Right renal pelvis (tissue), 4 donors: ENCODE measurements around the gene CACNA2D1. TPM values are rescaled to one million over a fixed set of nuclear protein-coding genes. Genes with fewer than 3 reads are reported as not detected.
"Not testable (repeated sequence)": the region's sequence is repeated elsewhere in the genome, so short reads cannot be mapped to it uniquely, and the experiment has no call there.

Experiments used
- DNase-seq, 4 donors: peaks; one replicate each; pipeline ENCODE4 v3.0.0-alpha.2; 2013; ENCODE audit warnings: low read depth in 4 of 4, low spot score in 3 of 4, missing footprints in 1 of 4
- polyA plus RNA-seq, 4 donors: library from polyadenylated mRNA; unstranded; fragments of 120-200 nt; gene quantifications; one replicate each; pipeline ENCODE4 v1.2.1, GENCODE V29; 2013; ENCODE audit not compliant: insufficient read length in 4 of 4

The CACNA2D1 gene
- polyA plus RNA-seq, 4 donors, result 24.3 to 29.1 (median 26.3) TPM

DNA sequence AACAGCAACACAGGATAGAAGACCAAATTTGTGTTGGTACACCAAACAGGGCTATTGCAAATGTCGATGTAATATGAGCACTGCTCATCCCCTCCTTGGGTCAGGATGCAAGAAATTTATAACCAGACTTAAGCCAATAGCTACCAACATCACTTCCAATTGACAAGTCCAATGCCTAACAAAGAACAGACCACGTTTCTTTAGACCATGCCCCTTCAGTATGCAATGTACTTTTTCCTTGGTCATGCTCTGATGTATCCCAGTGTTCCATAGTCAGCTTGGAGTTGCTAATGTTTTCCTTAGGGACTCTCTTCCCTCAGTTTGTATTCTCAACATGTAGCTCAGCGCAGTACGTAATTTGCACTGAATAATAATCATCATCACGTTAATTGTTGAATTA lies 7.8 kb downstream of the CACNA2D1 start:
- no peak for DNase-seq

DNA sequence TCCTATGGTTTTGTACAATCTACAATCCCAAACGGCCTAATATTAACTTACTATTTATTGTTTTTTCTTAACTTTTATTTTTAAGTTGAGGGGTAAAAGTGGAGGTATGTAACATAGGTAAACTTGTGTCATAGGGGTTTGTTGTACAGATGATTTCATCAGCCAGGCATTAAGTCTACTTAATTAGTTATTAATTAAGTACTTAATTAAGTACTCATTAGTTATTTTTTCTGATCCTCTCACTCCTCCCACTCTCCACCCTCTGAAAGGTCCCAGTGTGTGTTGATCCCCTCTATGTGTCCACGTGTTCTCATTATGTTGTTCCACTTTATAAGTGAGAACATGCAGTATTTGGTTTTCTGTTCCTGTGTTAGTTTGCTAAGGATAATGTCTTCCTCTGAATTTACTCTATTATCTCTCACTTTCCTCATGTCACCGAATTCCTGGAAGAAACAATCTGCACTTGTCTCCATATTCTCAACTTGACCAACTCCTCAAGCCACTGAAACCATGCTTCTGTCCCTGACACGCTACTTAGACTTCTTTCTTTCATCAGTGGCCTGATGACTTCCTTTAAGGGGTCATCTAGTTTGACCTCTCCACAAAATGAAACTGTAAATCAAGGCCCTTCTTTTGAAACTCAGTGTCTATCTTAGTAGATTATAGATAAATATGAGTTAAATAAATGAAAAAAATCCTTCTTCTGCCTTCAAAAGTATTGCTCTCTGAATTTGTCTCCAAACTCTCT lies 9.1 kb downstream of the CACNA2D1 start:
- DNase-seq, result no peak

DNA sequence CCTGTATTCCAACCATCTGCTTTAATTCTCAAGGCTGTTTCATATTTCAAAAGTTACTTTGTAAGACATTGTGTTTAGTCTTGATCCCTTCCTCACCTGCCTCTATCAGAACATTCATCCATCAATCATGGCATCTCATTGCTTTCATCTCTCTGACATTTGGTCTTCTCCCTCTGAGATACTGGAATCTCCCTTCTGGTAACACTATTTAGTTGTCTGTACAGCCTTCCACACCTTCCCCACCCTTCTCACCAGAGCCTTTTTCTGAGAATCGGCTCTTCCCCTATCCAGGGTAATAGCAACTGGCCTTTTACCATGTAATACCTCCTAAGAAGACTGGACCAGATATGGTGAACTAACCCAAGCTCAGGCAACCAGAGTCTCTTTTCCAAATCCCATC lies 10.1 kb downstream of the CACNA2D1 start:
- no peak for DNase-seq

DNA sequence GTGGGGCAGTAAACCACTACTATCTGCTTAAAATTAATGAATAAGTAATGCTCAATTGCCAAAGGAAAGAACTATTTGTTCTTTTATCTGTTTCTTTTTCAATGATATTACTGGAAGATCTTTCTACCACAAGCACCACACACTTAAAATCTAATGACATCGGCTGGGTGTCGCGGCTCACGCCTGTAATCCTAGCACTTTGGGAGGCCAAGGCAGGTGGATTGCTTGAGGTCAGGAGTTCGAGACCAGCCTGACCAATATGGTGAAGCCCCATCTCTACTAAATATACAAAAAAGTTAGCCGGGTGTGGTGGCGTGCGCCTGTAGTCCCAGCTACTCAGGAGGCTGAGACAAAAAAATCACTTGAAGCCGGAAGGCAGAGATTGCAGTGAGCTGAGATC lies 10.8 kb downstream of the CACNA2D1 start:
- not testable (repeated sequence) for DNase-seq

DNA sequence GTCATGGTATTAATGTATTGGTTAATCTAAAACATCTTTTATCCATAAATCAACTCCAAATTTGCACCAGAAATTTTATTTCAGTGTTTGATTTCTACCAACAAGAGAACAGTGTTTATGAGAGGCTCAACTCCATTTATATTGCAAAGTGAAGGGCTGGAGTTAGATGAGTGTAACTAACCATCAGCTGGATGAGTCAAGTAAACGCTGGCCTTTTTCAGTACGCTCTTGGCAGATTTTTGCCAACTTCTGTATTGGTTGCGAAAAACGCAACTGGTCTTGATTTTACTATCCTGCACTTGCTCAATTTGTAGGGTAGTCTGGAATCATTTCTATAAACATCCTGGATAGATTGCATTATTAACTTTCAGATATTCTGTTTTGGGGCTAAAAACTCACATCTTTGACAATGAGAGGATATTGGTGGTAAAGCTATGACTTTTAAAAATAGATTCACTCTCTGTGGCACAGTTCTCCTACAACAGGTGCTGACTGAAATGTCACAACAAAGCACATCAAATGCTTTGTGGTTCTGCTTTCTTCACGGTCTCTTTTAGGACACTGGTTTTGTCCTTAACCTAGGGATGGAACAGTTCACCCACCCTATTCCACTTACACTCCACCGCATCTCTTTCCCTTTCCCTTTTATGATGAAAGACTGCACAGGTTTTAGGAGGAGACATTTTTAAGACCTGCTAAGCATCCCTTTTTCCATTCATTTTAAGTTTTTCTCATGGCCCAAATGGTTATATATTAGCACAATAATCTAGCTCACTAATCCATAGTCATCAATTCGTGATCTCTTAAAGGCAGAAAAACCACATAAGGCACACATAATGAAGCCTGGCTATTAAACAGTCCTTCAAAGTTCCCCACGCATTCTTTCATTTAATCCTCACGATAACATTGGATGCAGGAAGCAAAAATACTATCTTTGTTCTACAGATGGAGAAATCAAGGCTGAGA lies 12.8 kb downstream of the CACNA2D1 start:
- DNase-seq, result no peak

DNA sequence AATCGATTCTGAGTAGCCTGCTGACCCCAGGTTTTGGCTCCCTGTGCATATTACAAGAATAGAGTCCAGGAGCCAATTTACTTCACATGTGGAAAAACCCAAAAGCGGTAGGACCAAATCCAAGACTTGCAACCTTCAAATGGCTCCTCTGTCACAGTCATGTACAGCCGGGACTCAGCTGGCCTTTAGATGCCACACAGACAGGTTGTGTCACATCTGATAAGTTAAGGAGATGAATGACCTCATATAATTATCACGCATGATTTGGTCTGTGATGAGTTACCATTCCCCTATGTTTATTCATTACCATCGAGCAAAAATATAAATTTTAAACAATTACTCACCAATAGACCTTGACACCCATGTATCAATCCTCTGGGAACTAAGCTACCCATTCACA lies 14.2 kb downstream of the CACNA2D1 start:
- no peak for DNase-seq

DNA sequence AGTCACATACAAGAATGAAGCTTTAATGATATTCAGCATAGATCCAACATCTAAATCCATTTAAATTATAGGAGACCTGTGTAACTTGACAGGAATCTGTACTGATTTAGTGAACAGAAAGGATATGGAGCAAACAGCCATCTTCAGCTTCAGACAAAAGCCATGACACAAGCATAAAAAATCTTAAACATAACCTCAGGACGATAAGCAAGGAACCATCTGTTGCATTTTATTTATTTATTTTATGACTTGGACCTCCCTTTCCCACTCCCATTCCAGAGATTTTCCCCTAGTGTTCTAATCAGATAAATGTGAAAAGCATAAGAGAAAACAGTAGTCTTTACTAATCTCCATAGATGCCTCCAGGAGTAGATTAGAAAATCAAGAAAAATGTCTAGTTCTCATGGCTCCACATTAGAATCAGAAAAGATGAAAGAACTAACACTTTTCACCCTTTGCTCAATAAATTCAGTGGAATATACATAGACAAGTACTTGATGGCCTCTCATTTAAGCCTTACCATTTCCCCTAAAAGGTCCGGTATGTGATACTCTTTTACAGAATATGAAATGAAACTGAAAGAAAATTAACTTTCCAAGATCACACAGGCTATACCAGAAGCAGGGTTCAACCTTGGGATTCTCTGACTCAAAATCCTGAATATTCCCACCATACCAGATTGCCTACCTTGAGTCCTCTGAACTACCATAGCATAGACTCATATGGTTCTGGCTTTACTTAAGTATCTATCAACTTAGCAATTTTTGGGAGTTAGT lies 15.2 kb downstream of the CACNA2D1 start:
- DNase-seq, result no peak

DNA sequence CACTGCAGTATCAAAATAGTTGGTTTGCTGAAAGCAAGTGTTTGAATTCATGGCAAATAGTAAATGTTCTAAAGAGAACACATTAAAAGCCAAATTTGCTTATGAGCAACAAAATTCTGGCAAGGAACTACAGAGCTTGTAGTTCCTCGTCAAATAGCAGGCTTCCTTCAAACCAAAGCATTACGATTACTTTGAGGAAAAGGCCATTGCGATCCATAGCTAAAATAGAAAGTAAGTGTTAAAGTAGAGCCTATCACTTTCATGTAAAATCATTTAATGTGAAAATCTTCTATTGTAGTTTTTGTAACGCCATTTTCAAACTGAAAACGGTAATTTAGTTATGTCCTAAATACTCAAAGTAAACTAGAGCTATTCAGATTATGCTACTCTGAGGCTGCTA lies 20.1 kb downstream of the CACNA2D1 start:
- DNase-seq, result no peak

DNA sequence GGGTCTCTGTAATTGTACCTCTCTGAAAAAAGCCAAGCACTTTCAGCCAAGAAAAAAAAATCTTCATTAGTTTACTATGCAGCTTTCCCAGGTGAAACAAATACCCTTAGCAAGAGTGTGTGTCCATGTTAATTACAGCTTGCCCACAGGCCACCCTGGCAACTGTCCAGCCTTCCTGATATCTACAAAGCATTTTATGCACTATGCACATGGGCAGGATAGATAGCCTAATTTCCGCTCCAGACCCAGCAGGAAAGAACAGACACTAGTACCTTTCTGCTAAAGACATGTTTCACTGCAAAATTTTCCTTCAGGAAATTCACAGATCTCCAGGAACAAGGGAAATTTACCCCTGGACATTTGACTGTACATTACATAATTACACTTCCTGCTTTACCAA lies 24.4 kb downstream of the CACNA2D1 start:
- peak in 1 of 4 donors; percentile 10 for DNase-seq

DNA sequence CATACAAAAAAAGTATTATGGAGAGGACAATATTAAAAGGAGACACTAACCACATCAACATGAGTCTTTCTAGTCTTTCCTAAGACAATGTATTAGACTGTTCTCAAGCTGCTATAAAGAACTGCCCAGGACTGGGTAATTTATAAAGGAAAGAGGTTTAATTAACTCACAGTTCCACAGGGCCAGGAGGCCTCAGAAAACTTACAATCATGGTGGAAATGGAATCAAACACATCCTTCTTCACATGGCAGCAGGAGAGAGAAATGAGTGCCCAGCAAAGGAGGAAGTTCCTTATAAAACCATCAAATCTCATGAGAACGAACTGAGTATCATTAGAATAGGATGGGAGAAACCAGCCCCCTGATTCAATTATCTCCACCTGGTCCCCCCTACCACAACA lies 25.7 kb downstream of the CACNA2D1 start:
- DNase-seq, result no peak

DNA sequence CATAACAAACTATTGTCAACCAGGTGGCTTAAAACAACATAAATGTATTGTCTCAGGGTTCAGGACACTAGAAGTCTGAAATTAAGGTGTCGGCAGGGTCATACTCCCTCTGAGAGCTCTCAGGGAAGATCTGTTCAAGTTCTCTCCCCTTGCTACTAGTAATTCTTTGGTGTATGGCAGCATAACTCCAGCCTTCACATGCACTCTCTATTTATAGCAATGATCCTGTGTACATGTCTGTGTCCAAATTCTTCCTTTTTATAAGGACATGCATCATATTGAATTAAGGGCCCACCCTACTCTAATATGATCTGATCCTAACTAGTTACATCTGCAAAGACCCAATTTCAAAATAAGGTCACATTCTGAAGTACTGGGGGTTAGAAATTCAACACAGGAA lies 27.2 kb downstream of the CACNA2D1 start:
- DNase-seq, result no peak

DNA sequence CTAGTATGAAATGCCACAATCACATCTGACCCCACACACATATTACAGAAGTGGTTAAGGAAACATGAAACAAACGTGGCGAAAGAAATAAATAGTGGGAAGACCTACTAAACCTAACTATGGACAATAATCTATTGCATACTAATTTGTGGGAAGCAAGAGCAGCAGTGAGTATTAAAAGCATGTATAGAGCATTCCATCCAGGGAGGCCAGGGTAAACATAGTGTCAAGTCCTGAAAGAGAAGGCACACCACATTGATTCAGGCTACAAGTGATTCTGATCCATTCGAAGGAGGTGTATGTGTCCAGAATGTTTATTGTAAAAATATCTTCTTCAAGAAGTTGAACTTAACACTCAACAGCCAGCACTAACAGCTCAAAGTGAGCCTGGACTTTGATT lies 29.2 kb downstream of the CACNA2D1 start:
- DNase-seq, result no peak

DNA sequence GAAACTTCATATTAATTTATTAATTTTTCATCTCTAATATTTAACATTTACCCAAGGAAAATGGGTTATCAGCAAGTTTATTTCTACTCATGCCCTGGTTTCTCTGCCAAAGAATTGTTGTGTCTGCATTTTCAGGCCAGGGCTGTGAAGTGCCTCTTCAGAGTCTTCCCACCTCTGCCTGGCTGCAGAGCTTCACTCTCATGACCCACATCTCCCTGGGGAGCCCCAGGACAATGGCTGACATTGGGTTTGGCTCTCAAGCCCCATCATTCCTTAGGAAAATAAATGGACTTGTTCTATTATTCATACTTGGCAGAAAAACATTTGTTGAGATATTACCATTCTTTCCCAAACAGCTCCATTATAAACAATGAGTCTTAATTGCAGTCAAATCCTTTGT lies 30.3 kb downstream of the CACNA2D1 start:
- no peak for DNase-seq

DNA sequence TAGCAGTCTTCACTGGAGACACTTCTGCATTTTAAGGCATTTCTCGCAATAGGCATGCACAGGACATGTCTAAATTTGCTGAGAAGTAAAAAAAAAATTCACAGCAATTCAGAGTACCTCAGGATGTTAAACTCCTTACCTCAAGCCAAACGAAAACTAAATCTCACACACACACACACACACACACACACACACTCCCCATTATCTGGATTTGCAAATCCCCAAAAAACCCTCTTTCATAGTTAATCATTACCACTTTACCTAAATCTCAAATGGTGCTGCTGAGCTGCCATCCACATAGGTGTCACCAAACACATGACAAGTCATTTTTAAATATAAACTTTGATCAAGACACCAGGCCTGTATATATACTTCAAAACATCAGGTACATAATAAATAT lies 31.8 kb downstream of the CACNA2D1 start:
- no peak for DNase-seq

DNA sequence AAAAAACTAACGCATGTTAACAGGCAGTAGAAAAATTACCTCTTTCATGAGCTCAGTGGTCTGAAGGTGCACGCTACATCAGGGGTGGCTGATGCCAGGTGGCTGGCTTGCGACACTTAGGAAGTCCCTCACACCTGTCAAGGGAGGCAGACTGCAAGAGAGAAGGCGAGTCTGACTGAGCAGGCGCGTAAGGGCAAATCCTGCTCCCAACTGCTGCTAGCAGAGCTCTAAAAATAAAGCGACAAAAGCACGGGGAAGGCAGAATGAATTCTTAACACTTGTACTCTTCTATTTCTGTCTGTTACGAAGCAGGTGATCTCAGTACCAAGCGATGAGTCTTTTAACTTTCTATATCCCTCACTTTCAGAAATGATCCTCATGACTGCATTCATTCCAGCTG lies 33.1 kb downstream of the CACNA2D1 start:
- DNase-seq, result no peak

DNA sequence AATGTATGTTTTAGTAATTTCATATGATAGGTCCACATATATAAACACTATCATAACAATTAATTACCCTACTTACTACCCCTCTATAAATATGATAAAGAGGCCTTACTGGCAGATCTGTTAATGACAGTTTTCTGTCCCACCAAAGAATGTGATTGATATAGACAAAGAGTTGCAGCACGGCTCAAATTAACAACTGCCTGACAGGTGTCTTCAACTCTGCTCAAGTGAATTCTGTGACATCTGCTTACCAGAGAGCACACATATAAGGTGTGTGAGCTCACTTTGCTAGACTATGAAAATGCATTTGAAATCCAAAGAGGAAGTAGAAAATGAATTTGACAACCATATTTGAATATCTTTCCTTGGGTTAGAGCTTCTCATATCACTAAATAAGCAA lies 36.6 kb downstream of the CACNA2D1 start:
- DNase-seq, result no peak

DNA sequence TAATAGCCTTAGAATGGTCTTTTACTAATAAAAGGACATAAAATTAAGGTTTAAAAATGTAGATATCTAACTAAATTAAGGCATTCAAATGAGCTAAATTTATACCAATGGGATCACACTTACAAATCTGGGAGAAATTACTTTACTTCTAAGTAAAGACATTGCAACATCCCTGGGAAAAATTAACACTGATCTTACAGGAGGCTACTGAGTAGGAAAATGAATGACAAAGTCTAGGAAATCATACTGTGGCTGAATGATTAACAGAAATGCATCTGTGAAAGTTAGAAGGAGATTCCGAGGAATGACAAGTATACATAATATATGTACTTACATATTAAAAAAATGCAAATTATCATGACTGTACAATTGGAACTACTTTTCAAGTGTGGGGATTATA lies 38.3 kb downstream of the CACNA2D1 start:
- no peak for DNase-seq

DNA sequence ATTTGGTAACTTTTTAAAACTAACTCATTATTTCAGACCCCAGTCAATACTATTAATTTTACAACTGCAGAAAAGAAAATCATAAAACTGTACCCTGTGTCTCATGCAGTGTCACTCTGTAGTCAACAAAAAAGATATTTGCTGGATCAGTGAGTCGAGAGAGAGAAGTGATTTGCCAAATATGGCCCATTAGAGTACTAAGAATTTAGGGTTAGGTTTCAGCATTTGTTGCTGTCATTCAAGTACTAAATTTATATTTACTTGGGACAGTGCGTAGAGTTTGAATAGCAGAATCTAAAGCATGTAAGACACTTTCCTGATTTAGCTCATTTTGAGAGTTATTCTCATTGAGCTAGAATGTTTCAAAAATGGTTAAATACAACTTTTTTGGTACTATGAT lies 38.9 kb downstream of the CACNA2D1 start:
- DNase-seq, result no peak

DNA sequence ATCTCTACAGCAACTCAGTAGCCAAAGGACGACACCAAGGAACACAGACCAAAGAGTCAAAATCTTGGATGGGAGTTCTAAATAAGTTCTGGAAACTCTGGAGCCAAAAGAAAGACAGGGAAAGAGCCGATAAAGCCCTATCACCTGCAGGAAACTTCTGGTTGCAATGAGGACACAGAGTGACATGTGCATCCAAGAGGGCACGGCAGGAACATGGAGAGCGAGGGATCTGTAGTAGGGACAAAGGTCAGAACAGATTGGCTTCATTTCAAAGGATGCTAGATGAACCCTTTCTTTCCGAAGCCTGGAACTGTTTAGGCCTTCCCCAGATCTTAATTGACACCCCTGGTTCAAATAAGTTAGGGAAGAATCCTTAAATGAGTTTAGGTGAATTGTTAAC lies 39.5 kb downstream of the CACNA2D1 start:
- no peak for DNase-seq

DNA sequence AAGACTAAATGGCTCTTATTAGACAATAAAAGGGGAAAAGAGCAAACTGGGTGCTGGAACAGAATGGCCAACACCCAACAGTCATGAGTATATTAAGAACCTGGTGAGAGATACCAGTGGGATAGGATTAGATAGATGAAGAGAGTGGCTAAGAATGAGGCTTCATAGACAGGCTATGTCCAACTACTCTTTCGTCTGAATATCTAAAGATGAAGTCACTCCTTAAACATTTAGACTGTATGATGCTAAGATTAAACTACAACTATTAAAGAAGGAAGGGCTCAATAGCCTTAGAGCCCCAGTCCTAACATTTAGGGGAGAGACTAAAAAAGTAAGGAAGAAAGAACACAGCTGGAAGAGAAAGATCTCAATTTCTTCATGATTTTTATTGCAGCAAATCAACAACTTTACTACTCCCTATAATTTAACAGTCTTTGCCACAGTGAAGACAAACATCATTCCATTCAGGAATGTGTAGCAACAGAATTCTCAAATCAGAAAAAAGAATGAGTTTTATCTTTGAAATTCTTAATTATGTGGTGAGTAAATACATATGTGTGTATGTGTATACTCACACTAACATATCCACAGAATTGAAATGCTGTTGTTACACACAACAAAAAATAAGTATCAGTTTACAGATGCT lies 45.6 kb downstream of the CACNA2D1 start:
- no peak for DNase-seq

DNA sequence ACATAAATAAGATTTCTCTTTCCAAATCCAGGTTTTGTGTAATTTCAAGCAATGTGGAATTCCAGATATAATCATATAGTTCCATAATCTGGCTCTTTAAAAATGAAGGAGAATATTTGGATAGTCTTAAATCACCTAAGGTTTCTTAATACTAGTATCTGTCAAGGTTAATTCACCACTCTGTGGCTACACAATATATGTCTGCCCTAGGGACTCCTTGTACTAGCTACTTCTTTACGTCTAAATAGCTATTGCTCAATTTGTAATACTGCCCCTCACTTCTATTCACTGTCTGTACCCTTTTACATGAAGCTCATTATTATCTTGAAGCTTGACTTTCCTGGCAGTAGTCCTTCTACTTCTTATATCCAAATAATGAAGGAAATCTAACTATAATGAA lies 47.2 kb downstream of the CACNA2D1 start:
- no peak for DNase-seq
